OCI-LY7 (cell line): ENCODE measurements around the gene PCYT2.

Source experiments
- CTCF ChIP-seq: fragments of 200-600 bp; sonication (generic); conservative IDR thresholded peaks from 2 replicates; pipeline ENCODE4 v1.5.1; 2014; ENCODE audit warnings: mild to moderate bottlenecking, antibody characterized with exemption, low read length, moderate library complexity, mixed read lengths
- EZH2phosphoT487 ChIP-seq: fragments of 200-600 bp; sonication (generic); IDR thresholded peaks from 2 replicates; pipeline ENCODE4 v1.6.1; 2018; ENCODE audit warnings: low read depth, borderline replicate concordance, mild to moderate bottlenecking, mixed run types, antibody characterized with exemption, low read length, moderate library complexity, mixed read lengths

- TF ChIP-seq EZH2phosphoT487 (no peak), CTCF (no peak)
These were observed 45.7 kb upstream of the PCYT2 start for GRCh38 chr17:81956607-81957589.
